Endodermal cell (in vitro differentiated cells): ENCODE measurements around the gene CDC45. TPM values are rescaled to one million over a fixed set of nuclear protein-coding genes. Genes with fewer than 3 reads are reported as not detected.

Experiments used
- DNase-seq: peaks from one replicate; pipeline ENCODE4 v3.0.0-alpha.2; 2017
- H3K27ac ChIP-seq: 2 replicates; pipeline ENCODE4 v1.5.1; 2013; ENCODE audit warnings: mild to moderate bottlenecking, low read depth, low read length, moderate library complexity
- H3K27me3 ChIP-seq: 2 replicates; pipeline ENCODE4 v1.6.1; 2013; ENCODE audit warnings: mild to moderate bottlenecking, low read length, moderate library complexity; ENCODE audit not compliant: insufficient read depth, control insufficient read depth, poor library complexity, severe bottlenecking
- H3K36me3 ChIP-seq: 2 replicates; pipeline ENCODE4 v1.7.0; 2013; ENCODE audit warnings: mild to moderate bottlenecking, low read length, moderate library complexity; ENCODE audit not compliant: control insufficient read depth, insufficient read depth
- H3K4me1 ChIP-seq: one replicate; pipeline ENCODE4 v1.7.0; 2013; ENCODE audit warnings: low read length; ENCODE audit not compliant: control insufficient read depth, insufficient read depth
- H3K4me3 ChIP-seq: 2 replicates; pipeline ENCODE4 v1.5.1; 2013; ENCODE audit warnings: mild to moderate bottlenecking, low read length, moderate library complexity
- H3K9ac ChIP-seq: 2 replicates; pipeline ENCODE4 v1.6.1; 2013; ENCODE audit warnings: mild to moderate bottlenecking, low read length, moderate library complexity; ENCODE audit not compliant: poor library complexity, severe bottlenecking; ENCODE audit errors: extremely low read depth
- H3K9me3 ChIP-seq: 2 replicates; pipeline ENCODE4 v1.6.1; 2013; ENCODE audit warnings: mild to moderate bottlenecking, low read length, moderate library complexity; ENCODE audit not compliant: control insufficient read depth
- H3K27ac Mint-ChIP-seq: 2 replicates; pipeline ENCODE4 v1.8.0; 2020; ENCODE audit warnings: mixed read lengths
- H3K27me3 Mint-ChIP-seq: 2 replicates; pipeline ENCODE4 v1.8.0; 2021; ENCODE audit warnings: mild to moderate bottlenecking, mixed read lengths; ENCODE audit not compliant: insufficient read depth
- H3K36me3 Mint-ChIP-seq: 2 replicates; pipeline ENCODE4 v1.8.0; 2020; ENCODE audit warnings: low read depth, mixed read lengths
- H3K4me1 Mint-ChIP-seq: 2 replicates; pipeline ENCODE4 v1.8.0; 2020; ENCODE audit warnings: mixed read lengths
- H3K4me3 Mint-ChIP-seq: 2 replicates; pipeline ENCODE4 v1.8.0; 2020; ENCODE audit warnings: mild to moderate bottlenecking, moderate library complexity, mixed read lengths
- H3K9me3 Mint-ChIP-seq: 2 replicates; pipeline ENCODE4 v1.8.0; 2020; ENCODE audit warnings: mild to moderate bottlenecking, mixed read lengths
- CTCF ChIP-seq: fragments of 200-600 bp; sonication (generic); conservative IDR thresholded peaks from 2 replicates; pipeline ENCODE4 v1.5.0; 2021; ENCODE audit warnings: antibody characterized with exemption, mild to moderate bottlenecking
- WGBS, 2 experiments: methylation state at CpG; one replicate each; pipeline versions ENCODE4 v1.1.5 to v1.1.7; 2013; ENCODE audit warnings: missing lambda C conversion rate in 2 of 2, mixed read lengths in 1 of 2; ENCODE audit not compliant: insufficient coverage in 1 of 2, insufficient read length in 1 of 2; 5-methylcytosine and 5-hydroxymethylcytosine counted together
- total RNA-seq, 2 donors: library from RNA; stranded (reverse); fragmentation: NEBNext Ultra II Directional in 1 of 2; extraction: Animal tissue kit (Norgen Biotek cat#: 25700) in 1 of 2; gene quantifications; 2 replicates in 1 of 2; 3 replicates in 1 of 2; pipeline ENCODE4 v1.2.1, GENCODE V29; 2021

CDC45 gene
- total RNA-seq, 2 donors from 2014 or later: 30.3 to 31.2 TPM

GRCh38 chr22:19455585-19456370, 23.9 kb upstream of the CDC45 start:
- peaks cover 92% of the 10 kb centered on the region for H3K36me3 ChIP-seq
- no peak overlapping the region for H3K27ac ChIP-seq
- Mint-ChIP-seq H3K9me3 (no peaks in the 10 kb centered on the region), H3K27me3 (no peaks in the 10 kb centered on the region), H3K4me1 (no peaks in the 10 kb centered on the region), H3K4me3 (no peak overlapping the region), H3K36me3 (peaks cover 83% of the 10 kb centered on the region), H3K27ac (no peak overlapping the region)
- 78 to 87% methylated on average over 2 to 4 of the region's 4 CpGs for WGBS, 2 experiments
- DNase-seq: no peak
- H3K9me3 ChIP-seq: no peaks in the 10 kb centered on the region
- no peaks in the 10 kb centered on the region for H3K4me1 ChIP-seq
- TF ChIP-seq CTCF: no peak
- H3K4me3 ChIP-seq: no peak overlapping the region
- H3K27me3 ChIP-seq: no peaks in the 10 kb centered on the region
- H3K9ac ChIP-seq: no peak overlapping the region

GRCh38 chr22:19456541-19456940, 23.2 kb upstream of the CDC45 start:
- Mint-ChIP-seq H3K9me3 (no peaks in the 10 kb centered on the region), H3K27ac (no peak overlapping the region), H3K27me3 (no peaks in the 10 kb centered on the region), H3K4me3 (no peak overlapping the region), H3K36me3 (peaks cover 84% of the 10 kb centered on the region), H3K4me1 (no peaks in the 10 kb centered on the region)
- Histone ChIP-seq H3K27me3 (no peaks in the 10 kb centered on the region), H3K9ac (no peak overlapping the region), H3K36me3 (peaks cover 92% of the 10 kb centered on the region), H3K4me3 (no peak overlapping the region), H3K4me1 (no peaks in the 10 kb centered on the region), H3K27ac (no peak overlapping the region), H3K9me3 (no peaks in the 10 kb centered on the region)
- no peak for TF ChIP-seq CTCF
- DNase-seq: no peak
- 93 to 100% methylated on average over 6 to 10 of the region's 10 CpGs for whole genome bisulfite sequencing, 2 experiments

GRCh38 chr22:19457828-19458428, 21.8 kb upstream of the CDC45 start:
- Histone ChIP-seq H3K27ac (no peak overlapping the region), H3K9ac (no peak overlapping the region), H3K36me3 (peaks cover 91% of the 10 kb centered on the region), H3K4me3 (no peak overlapping the region), H3K4me1 (no peaks in the 10 kb centered on the region), H3K9me3 (no peaks in the 10 kb centered on the region), H3K27me3 (no peaks in the 10 kb centered on the region)
- H3K27ac Mint-ChIP-seq: no peak overlapping the region
- peaks cover 79% of the 10 kb centered on the region for H3K36me3 Mint-ChIP-seq
- no peak overlapping the region for H3K4me3 Mint-ChIP-seq
- no peak for TF ChIP-seq CTCF
- no peak for DNase-seq
- H3K4me1 Mint-ChIP-seq: no peaks in the 10 kb centered on the region
- WGBS, 2 experiments: 95 to 98% methylated on average over 6 to 8 of the region's 8 CpGs
- no peaks in the 10 kb centered on the region for H3K27me3 Mint-ChIP-seq
- H3K9me3 Mint-ChIP-seq: no peaks in the 10 kb centered on the region
